Right lobe of liver (tissue), 5 donors: ENCODE results near the gene LILRA6. TPM values are rescaled to one million over a fixed set of nuclear protein-coding genes. Genes with fewer than 3 reads are reported as not detected.

ENCODE experiments used
- microRNA-seq, 2 donors: library from miRNA; unstranded; fragments of <30 nt; microRNA quantifications; one replicate each; pipeline ENCODE4, GENCODE V29; 2019 to 2020
- small RNA-seq, 2 experiments: library from RNA; depleted of rRNA; stranded (forward); fragments of <200 nt; gene quantifications; one replicate each; pipeline ENCODE3, GENCODE V24; 2016
- total RNA-seq, 6 experiments: library from RNA; depleted of rRNA in 2 of 6; stranded (reverse); fragments of >200 nt in 2 of 6; fragmentation: NEBNext Ultra II Directional in 3 of 6; extraction: Animal tissue kit (Norgen Biotek cat#: 25700) in 3 of 6; gene quantifications; one replicate each; pipeline versions ENCODE4 v1.1.0 to v1.2.4, GENCODE V29; 2016 to 2023
- donor health status: DM: no; HTN: no; CAD: no.
- donor health status: DM: no; HTN: no; CAD: no.
- donor health status: DM: no; HTN: yes; CAD: no.
- donor health status: DM: no; HTN: yes; CAD: no.

LILRA6 gene
- total RNA-seq, 6 experiments from 2014 or later = 0.61 to 4.9 (median 0.98) TPM

Small RNAs within 50 kb of the gene (microRNA-seq; reads per million reads assigned to microRNA genes)
- gene MIR4752 = 0 reads per million in 2 donors

Small RNAs within 50 kb of the gene (small RNA-seq; reads per million reads assigned to genes)
- gene MIR4752 (0 reads per million in 2 experiments), gene RNU6-1307P (0 reads per million in 2 experiments)

Other genes with a start within 250 kb of the LILRA6 start
- under 1 TPM in 1 of 6 experiments, not detected in 5; 0.37 TPM for gene VSTM1, start 178.9 kb downstream of the LILRA6 start, total RNA-seq
- gene TARM1, start 161.4 kb downstream of the LILRA6 start, total RNA-seq = not detected
- gene OSCAR, start 142.0 kb downstream of the LILRA6 start, total RNA-seq = 1 to 10 TPM in 3 of 6 experiments, under 1 TPM in 3; 0.53 to 2.6 (median 1.0) TPM
- 10 to 100 TPM; 29.2 to 77.3 (median 70.1) TPM for gene NDUFA3, start 139.9 kb downstream of the LILRA6 start, total RNA-seq
- gene TFPT, start 127.1 kb downstream of the LILRA6 start, total RNA-seq = 1 to 10 TPM; 3.5 to 8.2 (median 5.7) TPM
- gene PRPF31, start 127.0 kb downstream of the LILRA6 start, total RNA-seq = 10 to 100 TPM; 22.1 to 34.9 (median 27.9) TPM
- 10 to 100 TPM in 5 of 6 experiments, 1 to 10 TPM in 1; 7.1 to 21.6 (median 15.5) TPM for gene CNOT3, start 105.0 kb downstream of the LILRA6 start, total RNA-seq
- 1 to 10 TPM; 1.2 to 3.5 (median 3.2) TPM for gene LENG1, start 83.1 kb downstream of the LILRA6 start, total RNA-seq
- gene TMC4, start 69.6 kb downstream of the LILRA6 start, total RNA-seq = 1 to 10 TPM in 3 of 6 experiments, under 1 TPM in 3; 0.18 to 2.4 (median 1.1) TPM
- 10 to 100 TPM; 26.6 to 57.7 (median 32.9) TPM for gene MBOAT7, start 53.2 kb downstream of the LILRA6 start, total RNA-seq
- gene TSEN34, start 51.5 kb downstream of the LILRA6 start, total RNA-seq = 10 to 100 TPM; 11.8 to 31.9 (median 17.9) TPM
- gene RPS9, start 41.9 kb downstream of the LILRA6 start, total RNA-seq = 100 to 1,000 TPM; 399 to 706 (median 486) TPM
- gene LILRB3, start 19.8 kb downstream of the LILRA6 start, total RNA-seq = 1 to 10 TPM; 1.3 to 8.7 (median 6.2) TPM
- gene LILRB5, start 14.5 kb upstream of the LILRA6 start, total RNA-seq = 10 to 100 TPM in 2 of 6 experiments, 1 to 10 TPM in 4; 2.7 to 19.7 (median 8.4) TPM
- 1 to 10 TPM; 1.6 to 9.8 (median 3.0) TPM for gene LILRB2, start 38.3 kb upstream of the LILRA6 start, total RNA-seq
- 1 to 10 TPM in 5 of 6 experiments, under 1 TPM in 1; 0.98 to 4.3 (median 1.9) TPM for gene LILRA5, start 70.4 kb upstream of the LILRA6 start, total RNA-seq
- 1 to 10 TPM in 1 of 6 experiments, under 1 TPM in 2, not detected in 3; 0.12 to 1.2 (median 0.78) TPM for gene LILRA4, start 96.4 kb upstream of the LILRA6 start, total RNA-seq
- 10 to 100 TPM in 2 of 6 experiments, 1 to 10 TPM in 4; 2.9 to 15.3 (median 4.9) TPM for gene LAIR1, start 122.1 kb upstream of the LILRA6 start, total RNA-seq
- gene TTYH1, start 172.7 kb upstream of the LILRA6 start, total RNA-seq = under 1 TPM in 5 of 6 experiments, not detected in 1; 0.30 to 0.93 (median 0.35) TPM
- gene LENG8, start 206.4 kb upstream of the LILRA6 start, total RNA-seq = 10 to 100 TPM; 29.8 to 66.3 (median 41.1) TPM
- gene LENG9, start 221.0 kb upstream of the LILRA6 start, total RNA-seq = 1 to 10 TPM; 1.5 to 5.7 (median 3.3) TPM
- 1 to 10 TPM; 1.3 to 3.7 (median 2.0) TPM for gene CDC42EP5, start 230.5 kb upstream of the LILRA6 start, total RNA-seq